NK-92 treated with Interleukin-12 subunit alpha and Interleukin-12 subunit beta, amount 100 ng/mL, for 24 hours (cell line): ENCODE results near the gene RBM11.
"Not testable (repeated sequence)": the region's sequence is repeated elsewhere in the genome, so short reads cannot be mapped to it uniquely, and the experiment has no call there.

Experiments
- DNase-seq: peaks from one replicate; lab custom pipeline; 2025; lab: John Stamatoyannopoulos, UW

The RBM11 gene

GRCh38 chr21:14215971-14216641 is at the start of gene RBM11:
Gene RBM11 (plus strand): TSS chr21:14216157. CDS start chr21:14216187, 30 bp downstream.
- no peak for DNase-seq

- not testable (repeated sequence) for DNase-seq
These were observed 49.3 kb upstream of the RBM11 start for GRCh38 chr21:14166463-14167223.

- no peak for DNase-seq
These were observed 9.7 kb upstream of the RBM11 start for GRCh38 chr21:14206222-14206621.

- DNase-seq, result no peak
These were observed 5.2 kb upstream of the RBM11 start, which contains the start of gene LIPI for GRCh38 chr21:14210738-14211137. Gene LIPI (minus strand): TSS chr21:14210955. CDS start chr21:14210845, 110 bp downstream.

- DNase-seq, result no peak
These were observed 2.8 kb upstream of the RBM11 start for GRCh38 chr21:14213164-14213563.

GRCh38 chr21:14223365-14223764 is 7.4 kb downstream of the RBM11 start:
- DNase-seq, result no peak

- DNase-seq, result no peak
These were observed 13.4 kb downstream of the RBM11 start for GRCh38 chr21:14229399-14229798.

- DNase-seq, result no peak
These were observed 19.1 kb downstream of the RBM11 start for GRCh38 chr21:14235101-14235500.

DNA sequence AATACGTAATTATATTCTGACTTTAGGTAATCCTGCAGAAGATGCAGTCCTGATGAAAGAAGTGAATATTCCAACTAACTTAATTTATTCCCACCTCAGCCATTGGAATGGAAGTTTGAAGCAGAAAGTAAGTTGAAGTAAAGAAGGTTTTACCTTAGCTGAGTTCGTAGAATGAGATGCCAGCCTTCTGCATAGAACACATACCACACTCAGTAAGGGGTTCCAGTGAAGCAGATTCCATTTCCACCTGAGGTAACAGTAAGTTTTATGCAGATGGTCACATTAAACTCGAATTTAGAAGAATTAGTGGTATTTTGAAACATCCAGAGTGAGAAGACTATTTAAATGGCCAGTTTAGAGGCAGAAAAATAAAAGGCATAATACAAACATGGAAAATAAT is 20.2 kb downstream of the RBM11 start:
- DNase-seq, result no peak

DNA sequence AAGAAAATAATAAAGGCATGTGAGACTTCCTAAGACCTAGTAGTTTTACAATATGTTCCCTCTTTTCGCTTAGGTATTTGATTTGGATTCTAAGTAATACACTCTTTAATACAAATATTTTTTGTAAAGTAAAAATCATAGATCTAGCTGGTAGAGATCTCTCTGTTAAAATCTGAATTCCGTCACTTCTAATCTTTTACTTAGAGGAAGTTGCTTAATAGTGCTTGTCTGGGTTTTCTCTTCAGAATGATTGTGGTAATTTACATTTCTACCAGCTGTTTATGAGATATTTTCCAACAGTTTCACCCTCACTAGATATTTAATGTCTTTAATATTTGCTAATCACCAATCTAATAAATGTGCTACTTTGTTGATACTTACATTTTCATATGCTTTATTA is 23.3 kb downstream of the RBM11 start:
- no peak for DNase-seq

DNA sequence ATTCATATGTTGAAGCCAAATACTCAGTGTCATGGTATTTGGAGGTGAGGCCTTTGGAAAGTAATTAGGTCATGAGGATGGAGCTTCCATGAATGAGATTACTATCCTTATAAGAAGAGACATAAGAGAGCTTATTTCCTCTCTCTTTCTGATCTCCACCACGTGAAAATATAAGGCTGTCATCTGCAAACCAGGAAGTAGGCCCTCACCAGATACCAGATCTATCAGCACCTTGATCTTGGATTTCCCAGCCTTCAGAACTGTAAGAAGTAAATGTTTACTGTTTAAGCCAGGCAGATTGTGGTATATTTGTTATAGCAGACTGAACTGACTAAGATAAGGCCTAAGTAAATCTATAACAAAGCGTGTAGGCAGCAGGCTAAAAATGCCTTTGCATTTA is 25.3 kb downstream of the RBM11 start:
- DNase-seq, result no peak

GRCh38 chr21:14243461-14243860 is 27.5 kb downstream of the RBM11 start:
- DNase-seq, result no peak

DNA sequence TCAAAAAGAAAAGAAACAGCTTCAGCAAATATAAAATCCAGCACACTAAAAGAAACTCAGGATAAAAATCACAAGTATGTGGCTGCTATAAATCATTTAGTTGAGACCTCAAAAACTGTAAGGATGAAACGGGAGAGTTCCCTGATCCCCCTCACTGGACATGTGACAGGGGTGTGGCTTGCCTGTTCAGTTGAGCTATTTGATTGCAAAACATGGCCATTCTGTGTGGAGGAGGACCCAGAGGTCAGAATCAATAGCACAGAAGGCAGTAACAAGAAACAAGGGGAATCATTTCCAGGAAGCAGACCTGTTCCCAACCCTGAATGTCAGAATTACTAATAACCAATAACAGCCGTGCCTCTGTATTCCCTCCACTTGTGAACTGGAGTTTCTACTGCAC is 27.9 kb downstream of the RBM11 start:
- DNase-seq, result no peak

- no peak for DNase-seq
These were observed 29.0 kb downstream of the RBM11 start for GRCh38 chr21:14244911-14245310.

DNA sequence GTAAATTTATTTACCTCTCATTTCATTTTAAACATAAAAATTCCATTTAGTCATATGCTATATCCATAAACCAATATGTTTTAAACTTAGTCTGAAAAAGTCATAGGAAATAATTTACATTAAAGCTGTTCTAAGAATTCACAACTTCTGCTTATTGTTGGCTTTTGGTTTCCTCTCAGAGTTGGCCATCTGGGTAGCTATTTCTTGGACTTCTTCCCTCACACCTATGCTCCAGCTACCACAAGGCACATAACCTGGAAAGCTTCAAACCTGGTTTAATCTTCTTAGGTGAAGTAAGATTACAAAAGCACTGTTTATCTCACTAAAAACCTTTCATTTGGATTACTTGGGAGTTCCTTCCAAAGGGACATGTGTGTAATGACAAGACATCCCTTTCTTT is 29.8 kb downstream of the RBM11 start:
- no peak for DNase-seq

GRCh38 chr21:14251336-14251735 is 35.4 kb downstream of the RBM11 start:
- no peak for DNase-seq

DNA sequence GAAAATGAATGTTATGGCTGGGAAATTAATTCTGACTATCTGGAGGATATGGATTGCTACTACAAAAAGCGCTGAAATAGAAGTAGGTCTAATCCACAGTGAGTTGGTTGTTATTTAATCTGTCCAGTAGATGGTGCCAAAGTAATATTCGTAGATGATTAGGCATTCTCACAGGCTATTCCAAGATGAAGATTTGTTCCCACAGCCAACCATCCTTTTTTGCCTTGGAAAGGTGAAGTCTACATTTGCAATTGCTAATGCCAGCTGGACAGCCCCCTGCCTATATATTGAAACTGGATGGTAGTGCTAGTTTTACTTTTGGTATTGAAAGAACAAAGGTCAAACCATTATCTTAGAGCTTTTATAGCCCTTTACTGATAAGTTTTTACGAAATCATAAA is 43.8 kb downstream of the RBM11 start:
- no peak for DNase-seq

GRCh38 chr21:14260174-14260764 is 44.3 kb downstream of the RBM11 start:
- DNase-seq, result no peak

- no peak for DNase-seq
These were observed 46.1 kb downstream of the RBM11 start for GRCh38 chr21:14262039-14262438.

- DNase-seq, result no peak
These were observed 47.9 kb downstream of the RBM11 start for GRCh38 chr21:14263879-14264278.

GRCh38 chr21:14265023-14265422 is 49.1 kb downstream of the RBM11 start:
- DNase-seq, result no peak

- no peak for DNase-seq
These were observed 51.1 kb downstream of the RBM11 start for GRCh38 chr21:14267076-14267475.

DNA sequence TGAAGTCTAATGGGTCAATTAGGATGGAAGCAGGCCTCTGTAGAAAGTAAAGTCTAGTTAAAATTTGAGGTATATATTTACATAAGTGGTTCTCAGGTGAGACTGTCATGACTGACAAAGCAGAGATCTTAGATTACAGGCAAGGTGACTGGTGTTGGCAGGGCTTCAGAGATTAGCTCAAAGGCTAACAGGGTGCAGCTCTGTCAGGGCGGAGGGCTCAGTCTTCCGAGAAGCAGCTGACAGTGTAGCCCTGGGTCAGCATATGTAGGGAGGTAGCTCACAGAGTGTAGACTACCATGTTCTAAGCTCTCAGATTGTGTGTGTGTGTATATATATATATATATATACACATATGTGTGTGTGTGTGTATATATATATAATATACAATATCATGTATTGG is 54.7 kb downstream of the RBM11 start:
- DNase-seq, result no peak
